Gastrocnemius medialis (tissue), 4 donors: ENCODE results near the gene BRF1. TPM values are rescaled to one million over a fixed set of nuclear protein-coding genes. Genes with fewer than 3 reads are reported as not detected.

Experiments used
- ATAC-seq, 2 donors: fragments of 150-250 bp; one replicate each; pipeline ENCODE4 v1.9.1; 2016
- DNase-seq, 2 donors: peaks; one replicate each; pipeline ENCODE4 v3.0.0-alpha.2; 2019
- H3K27ac ChIP-seq, 4 donors: fragments of 200-600 bp; sonication (generic); 1 replicate in 1 of 4; 2 replicates in 3 of 4; pipeline ENCODE4 v1.5.1; 2016 to 2018; ENCODE audit warnings: mild to moderate bottlenecking in 2 of 4, moderate library complexity in 1 of 4
- H3K27me3 ChIP-seq, 3 donors: fragments of 200-600 bp; sonication (generic) in 2 of 3; 1 replicate in 1 of 3; 2 replicates in 2 of 3; pipeline versions ENCODE4 v1.5.1 to v1.6.0; 2016 to 2019; ENCODE audit warnings: mild to moderate bottlenecking in 1 of 3, moderate library complexity in 1 of 3
- H3K36me3 ChIP-seq, 2 donors: fragments of 200-600 bp; sonication (generic) in 1 of 2; one replicate each; pipeline ENCODE4 v1.5.1; 2017 to 2018
- H3K4me1 ChIP-seq, 2 donors: fragments of 200-600 bp; sonication (generic) in 1 of 2; one replicate each; pipeline ENCODE4 v1.5.1; 2016 to 2017; ENCODE audit warnings: mild to moderate bottlenecking in 2 of 2
- H3K4me3 ChIP-seq, 4 donors: fragments of 200-600 bp; sonication (generic) in 3 of 4; 1 replicate in 1 of 4; 2 replicates in 3 of 4; pipeline ENCODE4 v1.5.1; 2016 to 2019; ENCODE audit warnings: mild to moderate bottlenecking in 2 of 4
- H3K9me3 ChIP-seq, 3 donors: fragments of 200-600 bp; sonication (generic) in 2 of 3; 1 replicate in 1 of 3; 2 replicates in 2 of 3; pipeline ENCODE4 v1.5.1; 2016 to 2019
- POLR2A ChIP-seq, 2 donors: fragments of 450-650 bp; IDR thresholded peaks; one replicate each; pipeline ENCODE4 v1.6.1; 2017; ENCODE audit warnings: antibody characterized with exemption in 2 of 2, mild to moderate bottlenecking in 2 of 2, moderate library complexity in 2 of 2
- in situ Hi-C, 4 donors: fragments of 200-750 bp; cut with MboI; loops; one replicate each; pipeline versions ENCODE4 v1.15.0 to v1.8.0; 2017; ENCODE audit warnings: low sequenced_read_pairs in 4 of 4
- intact Hi-C: fragments of 100-400 bp; cut with DNase I; formaldehyde crosslinking; loops from one replicate; pipeline ENCODE4 v1.15.1; 2023; ENCODE audit warnings: low total_unique reads
- total RNA-seq, 4 donors: library from RNA; depleted of rRNA; stranded (reverse); fragments of >200 nt; gene quantifications; one replicate each; pipeline versions ENCODE4 v1.1.0 to v1.2.3, GENCODE V29; 2016
- TF ChIP-seq, protein P1 (sequence below), 5 experiments: fragments of 450-650 bp in 3 of 5; fragments of 200-600 bp in 2 of 5; sonication (generic) in 2 of 5; IDR thresholded peaks in 4 of 5; conservative IDR thresholded peaks in 1 of 5; 1 replicate in 4 of 5; 2 replicates in 1 of 5; pipeline ENCODE4 v1.5.1; 2016 to 2019; ENCODE audit warnings: antibody characterized with exemption in 5 of 5, mild to moderate bottlenecking in 3 of 5, moderate library complexity in 3 of 5

BRF1 gene
- total RNA-seq, 4 donors from 2014 or later: 19.5 to 27.4 (median 21.4) TPM

- in situ Hi-C loops: no loop called here
- intact Hi-C loops: loop anchor here (10.0 kb wide), 2 partner anchors 176 to 334 kb away; partner anchors contain the start of genes CLBA1 and TEDC1
- H3K9me3 ChIP-seq: no peaks in the 10 kb centered on the region
- H3K36me3 ChIP-seq: no peaks in the 10 kb centered on the region
- no peak for ATAC-seq
- TF ChIP-seq, protein P1, sequence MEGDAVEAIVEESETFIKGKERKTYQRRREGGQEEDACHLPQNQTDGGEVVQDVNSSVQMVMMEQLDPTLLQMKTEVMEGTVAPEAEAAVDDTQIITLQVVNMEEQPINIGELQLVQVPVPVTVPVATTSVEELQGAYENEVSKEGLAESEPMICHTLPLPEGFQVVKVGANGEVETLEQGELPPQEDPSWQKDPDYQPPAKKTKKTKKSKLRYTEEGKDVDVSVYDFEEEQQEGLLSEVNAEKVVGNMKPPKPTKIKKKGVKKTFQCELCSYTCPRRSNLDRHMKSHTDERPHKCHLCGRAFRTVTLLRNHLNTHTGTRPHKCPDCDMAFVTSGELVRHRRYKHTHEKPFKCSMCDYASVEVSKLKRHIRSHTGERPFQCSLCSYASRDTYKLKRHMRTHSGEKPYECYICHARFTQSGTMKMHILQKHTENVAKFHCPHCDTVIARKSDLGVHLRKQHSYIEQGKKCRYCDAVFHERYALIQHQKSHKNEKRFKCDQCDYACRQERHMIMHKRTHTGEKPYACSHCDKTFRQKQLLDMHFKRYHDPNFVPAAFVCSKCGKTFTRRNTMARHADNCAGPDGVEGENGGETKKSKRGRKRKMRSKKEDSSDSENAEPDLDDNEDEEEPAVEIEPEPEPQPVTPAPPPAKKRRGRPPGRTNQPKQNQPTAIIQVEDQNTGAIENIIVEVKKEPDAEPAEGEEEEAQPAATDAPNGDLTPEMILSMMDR (IDR thresholded peaks at IDR 0.05 in 4 of 5, conservative IDR thresholded peaks at IDR 0.05 in 1 of 5): no peak
- TF ChIP-seq POLR2A (IDR thresholded peaks at IDR 0.05): no peak
- peaks cover 28 to 57% of the 10 kb centered on the region in 2 donors for H3K4me1 ChIP-seq
- no peak overlapping the region for H3K4me3 ChIP-seq
- H3K27ac ChIP-seq: peak overlapping the region in 1 of 4 donors; percentile 17
- no peak for DNase-seq
- H3K27me3 ChIP-seq: no peaks in the 10 kb centered on the region
Measured at GRCh38 chr14:105160776-105161175, 140.0 kb downstream of the BRF1 start.

GRCh38 chr14:105159344-105159743 is 141.5 kb downstream of the BRF1 start:
- Histone ChIP-seq H3K4me3 (no peak overlapping the region), H3K9me3 (no peaks in the 10 kb centered on the region), H3K27ac (no peak overlapping the region), H3K4me1 (peaks cover 14 to 46% of the 10 kb centered on the region in 2 donors), H3K36me3 (no peaks in the 10 kb centered on the region), H3K27me3 (no peaks in the 10 kb centered on the region)
- TF ChIP-seq, protein P1 (IDR thresholded peaks at IDR 0.05 in 4 of 5, conservative IDR thresholded peaks at IDR 0.05 in 1 of 5): no peak
- no peak for TF ChIP-seq POLR2A (IDR thresholded peaks at IDR 0.05)
- DNase-seq: no peak
- in situ Hi-C loops (no loop called here), intact Hi-C loops (no loop called here)
- no peak for ATAC-seq

Other genes starting within 250 kb of the BRF1 start
- gene GPR132, start 235.6 kb downstream of the BRF1 start, total RNA-seq: under 1 TPM; 0.07 to 0.61 (median 0.26) TPM
- gene JAG2, start 132.2 kb downstream of the BRF1 start, total RNA-seq: 10 to 100 TPM in 3 of 4 donors, 1 to 10 TPM in 1; 8.0 to 17.9 (median 15.7) TPM
- 10 to 100 TPM; 11.0 to 25.5 (median 16.4) TPM for gene NUDT14, start 119.7 kb downstream of the BRF1 start, total RNA-seq
- gene BTBD6, start 52.5 kb downstream of the BRF1 start, total RNA-seq: 10 to 100 TPM; 48.4 to 85.9 (median 53.6) TPM
- gene PACS2, start 13.7 kb upstream of the BRF1 start, total RNA-seq: 100 to 1,000 TPM in 1 of 4 donors, 10 to 100 TPM in 3; 81.0 to 115 (median 93.1) TPM
- not detected for gene TEX22, start 97.5 kb upstream of the BRF1 start, total RNA-seq
- gene MTA1, start 118.8 kb upstream of the BRF1 start, total RNA-seq: 10 to 100 TPM; 18.2 to 30.8 (median 28.2) TPM
- 10 to 100 TPM; 31.4 to 47.1 (median 38.8) TPM for gene CRIP2, start 173.8 kb upstream of the BRF1 start, total RNA-seq
- gene CRIP1, start 185.9 kb upstream of the BRF1 start, total RNA-seq: 1 to 10 TPM; 2.6 to 7.6 (median 5.3) TPM
- gene TEDC1, start 190.2 kb upstream of the BRF1 start, total RNA-seq: 1 to 10 TPM in 2 of 4 donors, under 1 TPM in 2; 0.97 to 4.2 (median 2.2) TPM
- 1 to 10 TPM in 2 of 4 donors, not detected in 2; 1.1 to 1.2 TPM for gene TMEM121, start 225.6 kb upstream of the BRF1 start, total RNA-seq